Stimulated activated CD4-positive, alpha-beta T cell treated with anti-CD3 and anti-CD28 coated beads, Interleukin-4, amount 100 ng/mL, for 48 hours (primary cell): ENCODE data around the gene MTHFR.

Experiments used
- DNase-seq, 2 donors: peaks; one replicate each; pipeline ENCODE4 v3.0.0-alpha.2; 2020; ENCODE audit warnings: low read depth in 2 of 2

MTHFR gene

DNA sequence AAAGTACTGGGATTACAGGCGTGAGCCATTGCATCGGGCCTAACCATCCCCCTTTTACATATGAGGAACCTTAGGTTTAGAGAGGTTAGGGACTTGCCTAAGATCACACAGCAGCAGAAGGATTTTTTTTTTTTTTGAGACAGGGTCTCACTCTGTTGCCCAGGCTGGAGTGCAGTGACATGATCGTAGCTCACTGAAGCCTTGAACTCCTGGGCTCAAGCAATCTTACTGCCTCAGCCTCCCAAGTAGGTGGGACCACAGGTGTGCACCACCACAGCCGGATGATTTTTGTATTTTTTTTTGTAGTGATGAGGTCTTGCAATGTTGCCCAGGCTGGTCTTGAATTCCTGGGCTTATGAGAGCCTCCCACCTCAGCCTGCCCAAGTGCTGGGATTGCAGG, 46.0 kb downstream of the MTHFR start:
- no peak for DNase-seq

DNA sequence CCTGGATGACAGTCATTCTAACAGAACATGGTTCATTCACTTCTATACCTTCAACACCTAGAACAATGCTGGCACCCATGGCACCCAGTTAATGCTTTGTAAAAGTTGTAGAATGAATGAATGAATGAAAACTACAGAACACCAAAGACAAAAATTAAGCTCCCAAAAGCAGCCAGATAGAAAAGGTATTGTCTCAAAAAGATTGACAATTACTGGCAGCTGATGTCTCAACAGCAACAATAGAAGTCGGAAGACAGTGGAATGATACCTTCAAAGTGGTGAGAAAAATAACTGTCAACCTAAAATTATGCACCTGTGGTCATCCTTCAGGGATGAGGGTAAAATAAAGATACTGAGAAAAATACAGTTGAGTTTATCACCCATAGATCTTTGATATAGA, 48.7 kb downstream of the MTHFR start:
- DNase-seq, result no peak

DNA sequence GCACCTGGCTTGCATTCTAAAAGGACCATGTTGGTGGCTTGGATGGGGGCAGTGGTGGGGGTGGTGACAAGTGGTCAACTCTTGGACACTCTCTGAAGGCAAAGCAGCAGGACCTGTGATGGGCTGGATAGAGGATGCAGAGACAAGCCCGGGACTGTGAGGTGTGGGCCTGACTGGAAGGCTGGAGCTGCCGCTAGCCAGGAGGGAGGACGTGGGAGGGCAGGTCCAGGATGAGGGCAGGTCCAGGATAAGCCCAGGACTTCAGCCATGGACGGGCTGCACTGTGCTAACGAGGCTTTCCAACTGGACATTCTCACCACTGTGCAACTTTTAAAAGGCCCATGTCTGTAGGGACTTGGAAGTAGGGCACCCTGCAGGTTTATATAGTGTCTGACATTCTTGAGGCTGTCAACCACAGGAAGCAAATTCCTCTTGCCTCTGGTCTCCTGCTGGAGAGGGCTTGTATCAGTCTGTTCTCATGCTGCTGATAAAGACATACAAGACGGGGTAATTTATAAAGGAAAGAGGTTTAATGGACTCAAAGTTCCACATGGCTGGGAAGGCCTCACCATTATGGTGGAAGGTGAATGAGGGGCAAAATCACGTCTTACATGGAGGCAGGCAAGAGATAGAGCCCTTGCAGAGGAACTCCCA, 52.1 kb downstream of the MTHFR start:
- no peak for DNase-seq

DNA sequence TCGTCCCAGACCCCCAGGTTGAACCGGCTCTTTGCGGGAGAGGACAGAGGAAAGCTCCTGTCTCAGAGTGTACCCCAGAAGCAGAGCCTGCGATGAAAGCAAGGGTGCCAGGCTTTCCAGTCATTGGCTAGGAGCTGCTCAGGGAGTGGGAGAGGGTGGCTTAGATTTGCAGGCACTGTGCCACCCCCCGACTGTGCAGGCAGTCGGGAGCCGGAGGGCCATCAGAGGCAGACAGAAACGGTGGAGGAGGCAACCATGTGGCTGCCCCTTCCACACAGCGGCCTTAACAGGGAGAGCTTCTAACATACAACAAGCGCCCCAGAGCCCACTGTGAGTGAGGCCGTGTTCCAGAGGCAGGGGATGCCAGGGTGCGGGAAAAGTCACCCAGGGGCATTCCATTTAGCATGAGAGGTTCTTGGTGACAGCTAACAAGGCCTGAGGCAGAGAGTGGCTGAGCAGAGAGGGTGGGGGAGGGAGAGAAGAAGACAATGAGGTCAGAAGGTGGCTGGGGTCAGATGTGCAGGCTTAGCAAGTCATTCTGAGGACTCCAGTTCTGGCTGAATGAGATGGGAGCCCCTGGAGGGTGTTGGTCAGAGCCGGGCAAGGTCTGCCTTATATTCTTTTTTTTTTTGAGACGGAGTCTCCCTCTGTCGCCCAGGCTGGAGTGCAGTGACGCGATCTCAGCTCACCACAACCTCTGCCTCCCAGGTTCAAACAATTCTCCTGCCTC, 53.2 kb downstream of the MTHFR start:
- no peak for DNase-seq

DNA sequence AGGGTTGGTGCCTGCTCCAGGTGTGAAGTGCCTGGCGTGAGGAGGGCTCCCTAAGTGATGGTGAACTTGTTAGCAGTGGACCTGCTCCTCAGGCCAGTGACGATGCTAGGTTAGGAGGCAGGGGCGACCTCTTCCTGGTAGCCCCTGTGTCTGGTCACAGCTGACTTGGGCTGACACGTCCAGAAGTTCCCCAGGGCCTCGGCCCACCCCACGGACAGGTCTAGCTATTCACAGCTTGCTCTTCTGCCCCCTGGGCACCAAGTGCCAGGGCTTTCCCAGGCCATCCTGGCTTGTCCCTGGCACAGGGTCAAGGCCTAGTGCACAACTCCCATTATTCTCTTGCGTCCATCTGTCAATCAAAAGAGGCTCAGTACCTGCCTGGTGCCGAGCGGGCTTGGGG, 54.7 kb downstream of the MTHFR start:
- no peak for DNase-seq

DNA sequence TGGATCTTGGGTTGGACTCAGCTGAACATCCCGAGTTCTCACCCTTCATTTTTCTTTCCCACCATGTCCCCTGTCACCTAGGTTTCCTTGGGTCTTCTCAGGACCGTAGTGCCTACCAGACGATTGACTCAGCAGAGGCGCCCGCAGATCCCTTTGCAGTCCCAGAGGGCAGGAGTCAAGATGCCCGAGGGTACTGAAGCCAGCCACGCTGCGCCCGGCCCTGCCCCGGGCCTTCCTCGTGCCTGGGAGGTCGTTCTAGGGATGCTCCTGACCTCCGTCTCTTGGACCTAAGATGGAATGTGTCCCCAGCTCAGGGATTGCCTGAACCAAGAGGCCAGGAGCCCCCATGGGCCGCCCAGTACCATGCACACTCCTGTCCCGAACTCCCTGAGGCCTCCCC, 55.8 kb downstream of the MTHFR start:
- DNase-seq, result no peak

DNA sequence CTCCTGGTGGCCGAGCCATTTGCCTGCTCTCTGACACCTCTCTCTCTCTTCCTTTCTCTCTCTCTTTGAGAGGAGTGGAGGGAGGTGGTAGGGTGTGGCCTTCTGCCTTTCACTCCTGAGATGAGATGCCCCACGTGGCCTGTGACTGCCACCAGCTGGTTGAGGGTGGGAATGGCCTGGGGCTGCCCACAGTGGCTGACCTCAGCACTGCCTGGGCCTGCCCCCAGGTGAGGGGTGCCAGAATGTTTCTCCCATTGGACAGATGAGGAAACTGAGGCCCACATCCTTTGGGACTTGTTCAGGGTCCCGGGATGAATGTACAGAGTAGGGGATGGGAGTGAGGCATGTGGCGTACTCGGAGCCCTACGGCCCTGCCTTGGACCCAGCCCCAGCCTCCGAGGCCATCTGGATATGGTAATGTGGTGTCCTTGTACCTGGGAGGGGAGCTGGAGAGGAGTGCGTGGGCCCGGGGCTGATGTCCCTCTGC, 56.5 kb downstream of the MTHFR start:
- peak; percentile 45 to 49 for DNase-seq

DNA sequence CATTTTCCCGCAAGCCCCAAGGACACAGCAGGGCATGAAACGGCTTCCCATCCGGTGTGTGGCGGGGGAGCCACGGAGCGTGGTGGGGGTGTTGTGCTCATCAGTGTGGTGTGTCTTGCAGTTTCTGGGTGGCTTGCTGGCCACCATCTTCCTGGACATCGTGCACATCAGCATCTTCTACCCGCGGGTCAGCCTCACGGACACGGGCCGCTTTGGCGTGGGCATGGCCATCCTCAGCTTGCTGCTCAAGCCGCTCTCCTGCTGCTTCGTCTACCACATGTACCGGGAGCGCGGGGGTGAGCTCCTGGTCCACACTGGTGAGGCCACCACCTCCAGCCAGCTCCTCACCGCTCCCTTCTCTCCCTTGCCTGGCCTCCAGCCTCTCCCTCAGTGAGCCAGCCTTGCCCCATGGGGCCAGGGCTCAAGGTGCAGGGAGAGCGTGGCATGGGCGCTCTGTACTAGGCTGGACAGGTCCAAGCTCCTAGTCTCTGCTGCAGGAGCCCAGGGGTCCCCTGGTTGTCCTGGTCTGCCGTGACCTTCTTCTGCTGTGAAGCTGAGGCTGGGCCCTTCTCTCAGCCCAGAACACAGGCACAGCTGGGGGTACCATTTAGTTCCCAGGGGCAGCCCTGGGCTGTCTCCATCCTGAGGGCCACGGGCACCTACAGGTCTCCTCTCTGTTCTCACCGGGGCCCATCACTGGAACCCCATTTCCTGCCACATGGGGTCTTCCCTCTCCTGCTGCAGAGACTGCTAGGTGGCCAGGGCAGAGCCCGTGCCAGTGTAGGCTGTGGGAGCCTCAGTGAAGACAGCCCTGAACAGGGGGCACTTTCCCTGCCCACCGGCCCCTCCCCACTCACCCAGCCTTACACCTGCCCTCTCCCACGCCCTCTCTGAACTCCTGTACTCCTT, 57.2 kb downstream of the MTHFR start:
- no peak for DNase-seq

DNA sequence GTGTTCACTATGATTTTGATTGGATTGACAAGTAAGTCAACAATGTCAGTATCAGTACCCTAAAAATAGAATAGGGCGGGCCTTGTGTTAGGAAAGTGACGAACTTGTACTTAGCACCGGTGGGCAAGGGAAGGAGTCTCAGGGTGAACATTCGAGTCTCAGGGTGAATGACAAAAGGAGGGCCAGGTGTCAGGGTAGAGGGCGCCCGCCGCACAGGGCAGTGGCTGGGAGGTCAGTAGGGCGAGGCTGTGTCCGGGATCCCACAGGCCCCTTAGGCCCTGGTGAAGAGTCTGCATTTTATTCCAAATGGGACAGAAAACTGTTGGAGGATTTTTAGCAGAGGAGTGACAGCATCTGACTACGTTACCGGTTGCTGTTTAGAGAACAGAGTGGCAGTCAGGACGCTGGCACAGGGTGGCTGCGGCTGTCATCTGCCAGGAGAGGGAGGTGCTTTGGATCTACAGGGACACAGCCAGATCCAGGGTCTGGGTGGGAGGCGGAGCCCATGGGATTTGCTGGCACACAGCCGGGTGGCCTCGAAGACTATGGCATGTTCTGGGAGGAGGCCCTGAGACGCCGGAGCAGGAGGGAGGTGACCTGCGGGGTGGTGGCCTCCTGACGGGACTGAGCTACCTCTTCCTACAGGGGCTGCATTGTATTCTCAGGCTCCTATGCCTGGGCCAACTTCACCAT, 58.8 kb downstream of the MTHFR start:
- no peak for DNase-seq

DNA sequence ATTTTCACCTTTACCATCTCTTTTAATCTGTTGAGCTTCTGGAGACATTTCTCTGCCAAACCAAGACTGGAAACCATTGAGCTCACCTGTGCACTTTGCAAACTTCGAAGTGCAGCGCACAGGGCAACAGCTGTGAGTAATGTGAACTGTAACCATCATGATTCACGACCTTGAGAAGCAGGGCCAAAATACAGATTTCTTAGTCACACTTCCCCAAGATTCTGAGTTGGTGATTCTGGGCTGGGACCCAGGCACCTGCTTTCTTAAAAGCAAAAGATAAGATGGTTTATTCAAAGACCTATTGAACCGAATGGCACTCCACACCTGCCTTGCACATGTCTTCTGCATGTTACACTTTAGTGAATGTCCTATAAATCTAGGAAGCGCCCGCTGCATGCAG, 59.7 kb downstream of the MTHFR start:
- DNase-seq, result no peak

DNA sequence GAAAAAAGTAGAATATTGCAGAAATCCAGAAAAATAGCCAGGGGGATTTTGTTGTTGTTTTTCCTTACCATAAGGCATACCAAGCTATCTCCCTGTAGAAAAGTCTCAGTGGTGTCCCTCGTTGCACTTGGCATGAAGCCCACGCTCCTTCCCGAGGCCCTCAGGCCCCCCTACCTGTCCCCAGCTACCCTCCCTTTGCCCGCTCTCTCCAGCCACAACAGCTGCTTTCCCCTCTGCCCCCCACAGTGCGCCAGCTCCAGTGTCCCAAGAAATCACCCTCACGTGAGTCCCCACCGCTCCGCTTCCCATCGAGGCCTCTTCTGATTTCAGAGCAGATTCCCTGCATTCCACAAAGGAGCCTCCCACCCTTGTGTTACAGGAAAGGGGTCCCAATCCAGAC, 61.5 kb downstream of the MTHFR start:
- no peak for DNase-seq

DNA sequence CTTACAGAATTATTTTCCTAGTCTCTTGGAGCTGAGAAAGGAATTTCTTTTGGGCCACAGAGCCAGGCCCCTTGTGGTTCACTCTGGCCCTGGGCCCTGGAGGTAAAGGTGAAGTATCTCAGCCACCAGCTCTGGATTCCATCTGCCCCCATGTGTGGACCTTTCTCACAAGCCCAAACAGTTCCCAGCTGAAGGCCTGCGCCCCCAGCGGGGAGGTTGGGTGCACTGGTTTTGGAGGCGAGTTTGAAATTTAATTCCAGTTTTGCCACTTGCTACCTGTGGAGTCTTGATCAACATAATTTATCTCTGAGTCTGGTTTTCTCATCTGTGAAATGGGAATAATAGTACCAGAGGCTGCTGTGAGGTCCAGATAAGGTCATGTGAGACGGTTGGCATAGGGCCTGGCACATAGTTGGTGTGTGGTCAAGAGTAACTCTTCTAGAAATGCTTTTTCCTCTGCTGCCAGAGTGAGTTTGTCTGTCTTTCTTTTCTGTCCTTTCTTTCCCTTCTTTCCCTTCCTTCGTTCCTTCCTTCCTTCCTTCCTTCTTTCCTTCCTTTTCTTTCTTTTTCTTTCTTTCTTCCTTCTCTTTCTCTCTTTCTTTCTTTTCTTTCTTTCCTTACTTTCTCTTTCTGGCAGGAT, 63.7 kb downstream of the MTHFR start:
- DNase-seq, result no peak

DNA sequence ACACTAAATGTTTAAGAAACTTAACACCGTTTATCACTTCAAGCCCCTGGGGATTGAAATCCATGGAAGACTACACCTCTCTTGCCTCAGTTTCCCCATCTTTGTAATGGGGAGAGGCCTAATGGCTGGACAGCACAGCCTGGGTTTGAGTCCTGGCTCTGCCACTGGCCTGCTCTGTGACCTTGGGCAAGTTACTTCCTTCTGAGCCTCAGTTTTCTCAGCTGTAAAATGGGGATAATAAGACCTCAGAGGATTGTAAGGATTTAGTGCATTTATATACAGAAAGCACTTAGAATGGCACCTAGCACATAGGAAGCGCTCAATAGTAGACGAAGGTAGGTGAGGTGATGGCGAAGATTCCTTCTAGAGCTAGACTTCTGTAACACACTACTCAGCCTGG, 64.3 kb downstream of the MTHFR start:
- no peak for DNase-seq

DNA sequence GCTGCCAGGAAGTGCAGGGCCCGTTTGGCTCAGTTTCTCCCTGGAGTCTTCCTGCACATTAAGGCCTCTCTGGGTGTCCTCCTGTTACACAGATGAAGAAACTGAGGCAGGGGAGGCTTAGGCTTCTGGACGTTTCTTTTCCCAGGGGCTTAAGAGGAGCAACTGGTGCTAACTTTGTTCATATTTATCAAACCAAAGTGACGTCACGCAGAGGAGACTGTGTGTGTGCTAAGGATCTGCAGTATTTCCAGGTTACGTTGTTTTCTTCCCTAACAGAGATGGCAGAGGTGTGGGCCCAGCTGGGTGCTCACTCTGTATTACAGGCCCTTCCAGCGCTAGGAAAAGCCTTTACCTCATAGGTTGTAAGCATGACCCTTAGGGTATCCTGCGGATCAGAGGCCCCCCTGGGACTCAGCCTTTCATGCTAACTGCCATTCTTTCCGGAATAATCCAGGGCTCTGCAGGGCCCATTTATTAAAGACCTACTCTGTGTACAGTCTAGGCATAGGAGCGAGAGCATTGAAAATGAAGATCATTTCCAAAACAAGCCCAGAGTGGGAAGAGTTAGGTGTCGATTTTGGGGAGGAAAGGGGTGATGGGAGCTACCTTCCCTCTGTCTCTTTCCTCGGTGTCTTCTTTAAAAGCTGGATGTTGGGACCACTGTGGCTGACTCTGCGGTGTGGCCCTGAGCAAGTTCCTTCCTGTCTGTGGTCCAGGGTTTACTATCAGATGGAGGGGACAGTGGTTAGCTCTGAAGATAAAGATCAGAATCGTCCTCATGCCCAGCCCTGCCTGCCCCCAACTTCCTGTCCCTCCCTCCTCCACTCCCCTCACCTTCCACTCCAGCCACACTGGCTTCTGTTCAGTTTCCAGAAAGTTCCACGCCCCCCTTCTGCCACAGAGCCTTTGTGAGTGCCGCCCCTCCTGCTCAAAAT, 65.2 kb downstream of the MTHFR start:
- no peak for DNase-seq

DNA sequence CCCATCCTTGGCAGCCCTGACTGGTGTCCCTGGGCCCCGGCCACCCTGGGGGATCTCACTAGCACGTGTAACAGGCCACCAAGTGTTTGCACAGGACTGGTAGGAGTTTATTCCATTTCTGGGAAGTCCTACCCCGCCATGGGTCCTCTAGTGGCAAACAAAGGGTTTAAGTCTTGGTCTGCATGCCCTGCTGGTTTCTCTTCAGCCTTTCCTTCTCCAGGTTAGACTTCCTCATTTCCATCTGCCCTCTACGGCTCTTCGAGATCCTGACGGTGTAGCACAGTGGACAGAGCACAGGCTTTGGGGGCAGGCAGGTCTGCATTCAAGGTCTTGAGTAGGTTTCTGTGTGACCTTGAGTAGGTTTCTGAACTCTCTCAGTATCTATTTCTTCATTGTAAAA, 67.0 kb downstream of the MTHFR start:
- no peak for DNase-seq

DNA sequence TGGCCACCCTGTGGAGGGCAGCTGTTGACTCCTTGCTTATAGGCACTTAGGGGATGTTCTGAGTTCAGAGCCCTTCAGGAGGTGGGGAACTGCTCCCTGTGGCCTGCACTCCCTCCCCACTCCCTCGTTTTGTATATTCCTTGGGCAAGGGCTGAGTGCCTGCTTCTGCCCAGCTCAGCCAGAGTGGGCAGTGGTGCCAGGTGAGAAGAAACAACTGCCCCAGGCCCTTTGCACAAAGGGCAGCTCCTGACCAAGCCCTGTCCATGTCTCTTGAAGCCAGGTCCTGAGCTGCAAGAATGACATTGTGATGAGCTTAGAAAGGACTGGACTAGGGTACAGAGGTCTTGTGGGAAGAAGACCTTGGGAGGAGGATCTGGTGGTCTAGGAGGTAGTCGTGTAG, 67.7 kb downstream of the MTHFR start:
- no peak for DNase-seq

DNA sequence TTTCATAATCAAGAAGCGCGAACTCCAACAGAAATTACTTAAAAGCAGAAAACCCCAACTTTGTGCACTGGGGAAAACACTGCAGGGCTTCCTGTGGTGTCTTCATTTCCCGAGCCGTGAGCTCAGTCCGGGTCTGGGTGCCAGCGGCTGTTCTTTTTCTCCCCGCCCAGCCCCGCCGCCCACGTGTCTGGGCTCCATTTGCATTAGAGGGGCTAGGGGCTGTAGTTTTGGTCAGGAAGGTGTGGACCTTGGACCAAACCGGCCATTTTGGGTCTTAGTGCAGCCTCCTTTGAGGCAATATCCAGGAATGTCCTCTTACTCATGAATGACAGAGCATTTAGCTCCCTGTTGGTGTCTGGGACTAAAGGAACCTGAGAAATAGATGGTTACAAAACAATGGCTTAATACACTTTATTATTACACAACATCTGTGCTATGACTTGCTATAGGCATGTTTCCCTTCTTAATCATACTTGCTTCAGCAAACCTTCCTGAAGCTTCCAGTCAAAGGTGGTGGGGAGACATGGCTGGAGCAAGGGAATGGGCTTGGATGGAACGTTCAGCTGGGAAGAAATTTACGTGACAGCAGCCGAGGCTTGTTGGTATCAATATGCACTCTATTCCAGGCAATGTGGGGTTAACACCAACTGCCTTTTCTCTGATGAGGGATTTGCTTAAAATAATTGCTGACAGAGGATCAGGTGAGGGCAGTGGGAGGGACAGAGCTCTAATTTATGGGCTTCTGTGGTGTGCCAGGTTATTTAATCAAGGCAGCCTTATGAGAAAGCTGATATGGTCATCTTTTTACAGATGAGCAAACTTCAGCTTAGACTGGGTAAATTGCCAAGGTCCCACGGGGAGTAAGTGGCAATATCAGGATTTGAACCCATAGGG, 68.8 kb downstream of the MTHFR start:
- DNase-seq, result no peak

DNA sequence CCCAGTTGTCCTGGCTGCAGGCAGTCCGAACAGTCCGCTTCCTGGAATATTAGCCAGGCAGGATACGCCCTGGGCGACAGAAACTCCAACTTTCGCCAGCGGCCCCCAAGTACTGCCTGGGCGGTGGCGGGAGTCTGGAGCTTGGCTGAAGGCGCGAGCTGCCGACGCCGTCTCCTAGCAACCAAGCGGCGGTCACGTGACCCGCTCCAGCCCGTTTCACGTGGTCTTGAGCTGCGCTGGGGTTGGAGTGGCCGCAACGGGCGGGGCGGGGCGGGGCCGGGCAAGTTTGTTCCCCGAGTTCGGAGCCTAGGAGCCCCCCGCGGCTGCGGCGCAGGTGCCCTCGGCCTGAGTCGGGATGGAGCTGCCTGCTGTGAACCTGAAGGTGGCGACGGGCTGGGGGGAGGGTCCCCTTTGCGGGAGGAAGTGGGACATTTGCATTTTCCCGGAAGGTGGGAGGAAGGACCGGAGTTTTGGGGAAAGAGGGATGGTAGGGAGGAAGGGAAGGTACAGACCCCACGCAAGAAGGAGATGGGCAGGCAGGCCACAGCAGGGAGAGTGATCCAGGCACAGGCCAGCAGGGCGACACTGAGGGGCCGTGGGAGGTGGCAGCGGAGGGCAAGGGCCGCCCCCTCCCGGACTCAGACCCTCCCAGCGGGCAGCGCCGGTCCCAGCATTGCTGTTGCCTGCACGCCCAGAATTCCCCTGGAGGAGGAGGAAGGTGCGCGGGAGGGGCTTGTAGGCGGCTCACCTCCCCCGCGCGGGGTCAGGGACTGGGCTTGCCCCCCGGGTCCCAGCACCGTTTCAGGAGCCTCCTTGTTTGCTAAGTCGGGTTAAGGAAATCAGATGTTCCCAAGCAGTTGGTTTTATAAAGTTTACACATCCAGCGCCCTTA, 69.7 kb downstream of the MTHFR start, which contains the start of gene AGTRAP:
Gene AGTRAP (plus strand): TSS at position 283 of the 892 bp plus-strand sequence. CDS start 73 bp downstream, at position 356.
- peak; percentile 87 to 92 for DNase-seq
